GM18873 (cell line): ENCODE results near the gene SMYD4.
"Not testable (repeated sequence)": the region's sequence is repeated elsewhere in the genome, so short reads cannot be mapped to it uniquely, and the experiment has no call there.

Experiments used
- ATAC-seq: cut with Tn5 transposase; IDR thresholded peaks from one replicate; pipeline ENCODE4 v1.9.1; 2021; ENCODE audit warnings: mild to moderate bottlenecking, moderate library complexity, moderate number of reproducible peaks; ENCODE audit not compliant: unreplicated experiment, low FRiP score

The SMYD4 gene, protein sequence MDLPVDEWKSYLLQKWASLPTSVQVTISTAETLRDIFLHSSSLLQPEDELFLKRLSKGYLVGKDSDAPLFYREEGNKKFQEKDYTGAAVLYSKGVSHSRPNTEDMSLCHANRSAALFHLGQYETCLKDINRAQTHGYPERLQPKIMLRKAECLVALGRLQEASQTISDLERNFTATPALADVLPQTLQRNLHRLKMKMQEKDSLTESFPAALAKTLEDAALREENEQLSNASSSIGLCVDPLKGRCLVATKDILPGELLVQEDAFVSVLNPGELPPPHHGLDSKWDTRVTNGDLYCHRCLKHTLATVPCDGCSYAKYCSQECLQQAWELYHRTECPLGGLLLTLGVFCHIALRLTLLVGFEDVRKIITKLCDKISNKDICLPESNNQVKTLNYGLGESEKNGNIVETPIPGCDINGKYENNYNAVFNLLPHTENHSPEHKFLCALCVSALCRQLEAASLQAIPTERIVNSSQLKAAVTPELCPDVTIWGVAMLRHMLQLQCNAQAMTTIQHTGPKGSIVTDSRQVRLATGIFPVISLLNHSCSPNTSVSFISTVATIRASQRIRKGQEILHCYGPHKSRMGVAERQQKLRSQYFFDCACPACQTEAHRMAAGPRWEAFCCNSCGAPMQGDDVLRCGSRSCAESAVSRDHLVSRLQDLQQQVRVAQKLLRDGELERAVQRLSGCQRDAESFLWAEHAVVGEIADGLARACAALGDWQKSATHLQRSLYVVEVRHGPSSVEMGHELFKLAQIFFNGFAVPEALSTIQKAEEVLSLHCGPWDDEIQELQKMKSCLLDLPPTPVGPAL

GRCh38 chr17:1829592-1830257 is at the start of gene SMYD4, which contains the start of gene RPA1:
TSS of gene SMYD4 (minus strand) at chr17:1829902. CDS start at chr17:1827994, 1,908 bp downstream.
TSS of gene RPA1 (plus strand) at chr17:1830005. CDS start at chr17:1830094, 89 bp downstream.
- peak; percentile 68 for ATAC-seq

DNA sequence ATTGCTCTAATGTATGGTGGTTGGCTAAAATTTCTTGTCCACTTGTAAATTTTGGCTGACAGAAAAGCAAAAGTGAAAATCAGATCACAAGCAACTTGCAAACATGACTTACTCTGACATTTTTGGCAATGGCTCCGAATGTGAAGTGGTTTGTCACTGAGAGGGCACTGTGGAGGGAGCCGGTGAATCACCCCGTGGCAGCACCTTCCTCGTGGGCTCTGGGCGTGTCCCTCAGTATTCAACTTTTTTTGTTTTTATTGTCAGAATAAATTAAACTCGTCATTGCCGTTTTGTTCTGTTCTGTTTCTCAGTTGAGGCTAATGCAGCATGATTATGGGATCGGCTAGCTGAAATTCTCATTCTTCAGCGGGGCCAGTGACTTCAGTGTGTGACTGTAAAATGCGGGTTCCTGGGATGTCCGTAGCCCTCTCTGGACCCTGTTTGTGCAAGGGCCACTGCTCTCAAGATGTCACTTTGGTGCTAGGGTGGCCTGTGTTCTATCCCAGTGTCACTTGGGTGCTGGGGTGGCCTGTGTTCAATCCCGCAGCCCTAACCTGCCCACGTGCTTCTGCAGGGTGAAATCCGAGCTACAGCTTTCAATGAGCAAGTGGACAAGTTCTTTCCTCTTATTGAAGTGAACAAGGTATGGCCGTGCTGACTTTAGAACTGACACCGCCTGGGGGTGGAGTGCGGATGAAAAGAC is 48.9 kb upstream of the SMYD4 start:
- no peak for ATAC-seq

GRCh38 chr17:1875597-1875996 is 45.9 kb upstream of the SMYD4 start:
- ATAC-seq = no peak

DNA sequence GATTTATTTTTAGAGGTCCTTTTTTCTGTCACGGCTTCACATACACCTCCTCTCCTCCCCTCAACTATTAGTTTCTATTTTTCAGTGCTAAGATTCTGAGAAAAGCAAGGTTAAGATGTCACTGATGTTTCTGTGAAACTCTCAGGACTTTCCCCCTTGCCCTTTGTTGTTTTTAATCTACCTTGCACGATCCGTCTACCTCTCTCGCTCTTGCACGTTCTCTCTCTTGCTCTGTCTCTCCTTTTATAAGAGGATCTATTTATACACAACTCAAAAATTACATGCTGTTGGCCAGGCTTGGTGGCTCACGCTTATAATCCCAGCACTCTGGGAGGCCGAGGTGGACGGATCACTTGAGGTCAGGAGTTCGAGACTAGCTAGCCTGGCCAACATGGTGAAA is 43.7 kb upstream of the SMYD4 start:
- no peak for ATAC-seq

GRCh38 chr17:1872976-1873375 is 43.3 kb upstream of the SMYD4 start:
- ATAC-seq = no peak

DNA sequence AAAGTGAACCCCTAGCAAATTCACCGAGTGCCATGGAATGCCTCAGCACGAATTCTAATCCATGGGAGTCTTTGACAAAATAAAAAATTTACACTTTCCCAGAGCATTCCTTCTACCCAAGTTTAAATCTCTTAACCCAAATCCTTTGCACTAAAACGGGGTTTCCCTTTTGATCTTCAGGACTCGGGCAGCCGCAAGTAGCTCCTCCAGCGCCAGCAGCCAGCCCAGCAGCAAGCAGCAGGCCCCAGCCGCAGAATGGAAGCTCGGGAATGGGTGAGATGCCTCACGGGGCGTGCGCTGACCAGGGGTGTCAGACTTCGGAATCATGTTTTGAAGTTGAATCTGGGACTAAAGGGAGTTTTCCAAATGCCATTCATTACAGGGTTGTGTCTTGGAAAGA is 42.6 kb upstream of the SMYD4 start:
- ATAC-seq = no peak

- no peak for ATAC-seq
Observed at GRCh38 chr17:1871756-1872155, 42.1 kb upstream of the SMYD4 start.

- no peak for ATAC-seq
Observed at GRCh38 chr17:1870592-1870991, 40.9 kb upstream of the SMYD4 start.

GRCh38 chr17:1868090-1868489 is 38.4 kb upstream of the SMYD4 start:
- ATAC-seq = no peak

- ATAC-seq = no peak
Observed at GRCh38 chr17:1867307-1867706, 37.6 kb upstream of the SMYD4 start.

- ATAC-seq = no peak
Observed at GRCh38 chr17:1865252-1866037, 35.7 kb upstream of the SMYD4 start.

GRCh38 chr17:1861391-1862010 is 31.8 kb upstream of the SMYD4 start:
- ATAC-seq = no peak

- ATAC-seq = no peak
Observed at GRCh38 chr17:1860978-1861377, 31.3 kb upstream of the SMYD4 start.

- not testable (repeated sequence) for ATAC-seq
Observed at GRCh38 chr17:1856462-1856861, 26.8 kb upstream of the SMYD4 start.

GRCh38 chr17:1853698-1854097 is 24.0 kb upstream of the SMYD4 start:
- ATAC-seq = no peak

- no peak for ATAC-seq
Observed at GRCh38 chr17:1852327-1852726, 22.6 kb upstream of the SMYD4 start.

GRCh38 chr17:1847191-1847590 is 17.5 kb upstream of the SMYD4 start:
- no peak for ATAC-seq

DNA sequence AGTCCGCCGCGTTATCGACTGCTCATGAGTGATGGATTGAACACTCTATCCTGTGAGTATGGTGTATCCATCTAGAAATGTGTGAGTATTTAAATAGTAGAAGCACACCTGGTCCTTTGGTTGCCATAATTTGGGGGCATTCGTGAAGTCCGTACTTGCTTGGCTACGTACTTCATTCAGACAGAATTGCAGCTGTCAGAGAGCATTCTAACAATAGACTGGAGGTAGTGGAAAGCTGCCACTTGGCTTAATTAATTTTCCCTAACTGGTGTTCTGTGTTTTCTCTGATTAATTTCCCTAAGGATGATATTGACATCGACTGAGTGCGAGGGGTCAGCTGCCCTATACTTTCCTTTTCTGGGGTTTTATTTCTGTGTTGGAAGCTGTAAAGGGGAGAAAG is 14.2 kb upstream of the SMYD4 start:
- no peak for ATAC-seq

GRCh38 chr17:1839516-1839915 is 9.8 kb upstream of the SMYD4 start:
- ATAC-seq = no peak
